ENCODE results near the gene STRN. TPM values are rescaled to one million over a fixed set of nuclear protein-coding genes. Genes with fewer than 3 reads are reported as not detected.
"Not testable (repeated sequence)": the region's sequence is repeated elsewhere in the genome, so short reads cannot be mapped to it uniquely, and the experiment has no call there.

STRN gene
- total RNA-seq, 2 donors from 2014 or later: 29.2 to 36.0 TPM

DNA sequence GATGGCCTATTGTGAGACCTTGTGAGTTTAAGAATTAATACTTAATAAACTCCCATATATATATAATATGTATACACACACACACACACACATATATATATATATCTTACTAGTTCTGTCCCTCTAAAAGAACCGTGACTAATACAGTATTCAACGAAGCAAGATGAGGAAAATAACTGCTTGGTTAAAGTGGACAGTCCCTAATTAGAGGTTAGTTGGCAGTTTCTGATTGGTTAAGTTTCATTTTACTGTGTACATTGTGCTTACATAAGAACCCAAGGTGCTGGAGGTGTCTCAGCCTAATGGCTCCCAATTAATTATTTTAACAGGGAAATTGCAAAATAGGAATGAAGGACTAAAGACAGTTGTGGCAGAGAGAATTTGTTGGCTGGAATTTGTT is 132.1 kb downstream of the STRN start:
- H3K4me3 Mint-ChIP-seq: no peak overlapping the region
- no peak for ATAC-seq
- no peak overlapping the region for H3K27ac Mint-ChIP-seq
- H3K27me3 Mint-ChIP-seq: no peaks in the 10 kb centered on the region
- DNase-seq: no peak
- peaks cover 7% of the 10 kb centered on the region for H3K4me1 Mint-ChIP-seq
- no peaks in the 10 kb centered on the region for H3K36me3 Mint-ChIP-seq (ENCODE audit: low read depth)
- no peaks in the 10 kb centered on the region for H3K9me3 ChIP-seq (ENCODE audit: control insufficient read depth, low read length, poor library complexity, severe bottlenecking)

DNA sequence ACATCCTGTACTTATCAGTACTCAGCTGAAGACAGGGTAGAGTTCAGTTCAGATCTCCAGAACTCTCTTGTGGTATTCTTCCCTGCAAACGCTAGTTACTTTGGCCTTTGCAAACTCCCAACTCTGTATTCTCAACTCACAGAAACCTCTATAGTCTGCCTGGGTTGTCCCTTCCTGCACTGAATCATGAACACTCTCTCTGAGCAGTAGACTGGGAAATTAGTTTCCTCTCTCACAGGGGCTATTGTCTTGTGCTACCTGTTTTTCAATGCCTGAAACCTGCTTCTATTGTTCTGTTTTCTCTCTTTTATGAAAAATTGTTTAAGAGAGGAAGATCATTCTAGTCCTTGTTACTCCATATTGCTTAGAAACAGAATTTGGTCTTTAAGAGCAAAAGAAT is 135.2 kb downstream of the STRN start:
- ATAC-seq: no peak
- no peaks in the 10 kb centered on the region for H3K36me3 Mint-ChIP-seq (ENCODE audit: low read depth)

DNA sequence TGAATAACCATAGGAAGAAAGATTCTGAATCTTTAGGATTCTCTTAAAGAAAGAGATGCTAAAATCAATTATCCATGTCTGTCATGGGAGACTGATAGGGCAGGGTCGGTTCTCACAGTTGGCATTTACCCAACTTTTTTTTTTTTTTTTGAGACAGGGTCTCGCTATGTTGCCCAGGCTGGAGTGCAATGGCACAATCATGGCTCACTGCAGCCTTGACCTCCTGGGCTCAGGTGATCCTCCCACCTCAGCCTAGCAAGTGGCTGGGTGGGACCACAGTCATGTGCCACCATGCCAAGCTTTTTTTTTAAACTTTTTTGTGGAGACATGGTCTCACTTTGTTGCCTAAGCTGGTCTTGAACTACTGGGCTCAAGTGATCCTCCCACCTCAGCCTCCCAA is 141.7 kb downstream of the STRN start:
- H3K9me3 ChIP-seq (ENCODE audit: control insufficient read depth, low read length, poor library complexity, severe bottlenecking); ATAC-seq; H3K36me3 Mint-ChIP-seq (ENCODE audit: low read depth); H3K27me3 Mint-ChIP-seq; H3K27ac Mint-ChIP-seq; DNase-seq; H3K4me3 Mint-ChIP-seq; H3K4me1 Mint-ChIP-seq: not testable (repeated sequence)

More for the DNA sequence above, 135.2 kb downstream of the STRN start:
- H3K27ac Mint-ChIP-seq: no peak overlapping the region
- H3K27me3 Mint-ChIP-seq: no peaks in the 10 kb centered on the region
- H3K4me1 Mint-ChIP-seq: peaks cover 7% of the 10 kb centered on the region
- H3K9me3 ChIP-seq (ENCODE audit: control insufficient read depth, low read length, poor library complexity, severe bottlenecking): no peaks in the 10 kb centered on the region
- no peak overlapping the region for H3K4me3 Mint-ChIP-seq
- no peak for DNase-seq

DNA sequence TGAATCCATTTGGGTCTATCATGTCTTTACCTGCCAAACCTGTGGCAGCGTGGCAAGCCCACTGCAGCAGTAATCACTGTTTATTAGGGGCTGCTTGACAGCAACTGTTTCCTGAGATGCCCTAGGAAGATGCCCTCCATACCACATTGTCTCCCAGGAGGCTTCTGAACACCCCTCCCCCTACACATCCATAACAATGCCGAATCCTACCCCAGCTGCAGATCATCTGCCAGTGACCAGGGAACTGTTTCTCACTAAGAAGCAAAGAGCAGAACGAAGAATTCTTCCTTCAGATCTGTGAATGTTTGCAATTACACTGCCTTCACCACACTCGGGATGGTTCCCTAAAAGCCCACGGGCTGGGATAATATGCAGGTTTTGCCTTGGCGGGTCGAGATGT is 142.1 kb downstream of the STRN start:
- no peaks in the 10 kb centered on the region for H3K36me3 Mint-ChIP-seq (ENCODE audit: low read depth)

DNA sequence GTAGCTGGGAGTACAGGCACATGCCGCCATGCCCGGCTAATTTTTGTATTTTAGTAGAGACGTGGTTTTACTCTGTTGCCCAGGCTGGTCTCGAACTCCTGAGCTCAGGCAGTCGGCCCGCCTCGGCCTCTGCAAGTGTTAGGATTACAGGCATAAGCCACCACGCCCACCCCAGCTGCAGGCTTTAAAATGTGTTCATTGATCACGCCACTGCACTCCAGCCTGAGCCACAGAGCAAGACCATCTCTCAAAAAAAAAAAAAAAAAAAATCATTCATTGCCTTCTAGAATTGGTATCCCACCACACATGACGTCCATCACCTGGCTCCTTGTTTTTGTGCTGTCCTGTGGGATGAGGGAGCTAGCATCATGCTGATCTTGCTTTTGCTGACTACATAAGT is 142.5 kb downstream of the STRN start:
- Mint-ChIP-seq H3K27ac (no peak overlapping the region), H3K4me1 (no peaks in the 10 kb centered on the region), H3K36me3 (ENCODE audit: low read depth) (no peaks in the 10 kb centered on the region), H3K4me3 (no peak overlapping the region), H3K27me3 (peaks cover 5% of the 10 kb centered on the region)
- H3K9me3 ChIP-seq (ENCODE audit: control insufficient read depth, low read length, poor library complexity, severe bottlenecking): no peaks in the 10 kb centered on the region
- no peak for ATAC-seq
- DNase-seq: no peak

More for the DNA sequence above, 142.1 kb downstream of the STRN start:
- H3K27me3 Mint-ChIP-seq: peaks cover 5% of the 10 kb centered on the region
- no peaks in the 10 kb centered on the region for H3K9me3 ChIP-seq (ENCODE audit: control insufficient read depth, low read length, poor library complexity, severe bottlenecking)
- no peaks in the 10 kb centered on the region for H3K4me1 Mint-ChIP-seq
- H3K27ac Mint-ChIP-seq: no peak overlapping the region
- ATAC-seq (no peak), DNase-seq (no peak)
- no peak overlapping the region for H3K4me3 Mint-ChIP-seq

DNA sequence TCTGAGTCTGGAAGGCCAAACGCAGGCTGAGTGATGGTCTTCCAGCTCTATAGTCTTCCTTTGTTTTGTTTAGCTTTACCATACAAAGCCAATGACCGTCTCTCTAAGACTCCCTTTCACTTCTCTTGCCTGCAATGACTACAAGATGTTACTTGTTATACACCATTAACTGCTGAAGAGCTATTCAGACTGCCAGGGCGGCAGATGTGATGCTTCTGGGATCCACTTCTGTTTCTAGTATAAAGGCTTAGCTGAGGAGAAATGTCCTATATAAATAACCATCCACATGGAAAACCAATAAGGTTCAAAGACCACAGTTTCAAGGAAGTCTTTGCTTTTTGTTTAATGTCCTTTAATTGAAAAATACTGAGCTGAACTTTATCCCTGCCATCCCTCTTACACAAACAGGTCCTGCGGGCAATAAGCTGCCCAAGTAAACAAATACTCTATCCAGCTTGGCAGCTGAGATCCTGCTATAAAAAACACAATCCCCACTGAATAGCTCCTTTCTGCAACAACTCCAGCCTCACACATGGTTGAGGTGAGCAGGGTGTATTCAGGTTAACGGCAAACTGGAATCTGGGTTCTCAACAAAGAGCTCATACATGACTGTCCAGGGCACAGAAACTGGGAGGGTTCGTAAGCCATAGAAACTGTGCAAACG is 145.3 kb downstream of the STRN start:
- no peaks in the 10 kb centered on the region for H3K36me3 Mint-ChIP-seq (ENCODE audit: low read depth)
- H3K4me3 Mint-ChIP-seq: no peak overlapping the region
- H3K27me3 Mint-ChIP-seq: peaks cover 9% of the 10 kb centered on the region
- no peaks in the 10 kb centered on the region for H3K4me1 Mint-ChIP-seq
- DNase-seq (no peak), ATAC-seq (no peak)
- peak overlapping the region; percentile 19 for H3K27ac Mint-ChIP-seq
- H3K9me3 ChIP-seq (ENCODE audit: control insufficient read depth, low read length, poor library complexity, severe bottlenecking): no peaks in the 10 kb centered on the region

DNA sequence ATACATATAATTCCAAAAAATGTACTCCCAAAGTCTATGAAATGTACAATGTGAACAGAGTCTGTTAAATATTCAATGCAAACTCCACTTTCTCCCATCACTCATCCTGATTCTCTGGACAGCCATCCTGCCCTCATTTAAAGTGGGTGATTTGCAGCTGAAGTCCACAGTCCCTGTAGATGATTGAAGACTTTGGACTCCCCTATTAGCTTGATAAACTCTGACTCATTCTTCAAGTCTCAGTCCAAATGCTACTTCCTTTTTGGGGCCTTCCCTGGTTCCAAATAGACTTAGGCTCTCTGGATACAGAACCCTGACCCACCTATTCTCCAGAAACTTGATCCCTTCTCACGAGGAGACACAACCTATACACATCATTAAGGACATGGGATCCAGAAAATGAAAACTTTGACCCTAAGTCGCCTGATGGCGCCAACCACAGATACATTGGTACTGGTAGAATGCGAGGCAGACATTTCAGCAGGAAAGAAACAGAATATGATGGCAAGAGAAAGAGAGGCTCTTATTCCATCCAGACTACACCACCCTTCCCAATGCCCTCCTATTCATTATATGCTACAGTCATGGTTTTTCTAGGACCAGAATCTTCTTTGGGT is 147.1 kb downstream of the STRN start:
- Mint-ChIP-seq H3K27ac (no peak overlapping the region), H3K4me1 (no peaks in the 10 kb centered on the region), H3K4me3 (no peak overlapping the region), H3K36me3 (ENCODE audit: low read depth) (no peaks in the 10 kb centered on the region), H3K27me3 (peaks cover 5% of the 10 kb centered on the region)
- ATAC-seq: no peak
- DNase-seq: no peak
- H3K9me3 ChIP-seq (ENCODE audit: control insufficient read depth, low read length, poor library complexity, severe bottlenecking): no peaks in the 10 kb centered on the region

DNA sequence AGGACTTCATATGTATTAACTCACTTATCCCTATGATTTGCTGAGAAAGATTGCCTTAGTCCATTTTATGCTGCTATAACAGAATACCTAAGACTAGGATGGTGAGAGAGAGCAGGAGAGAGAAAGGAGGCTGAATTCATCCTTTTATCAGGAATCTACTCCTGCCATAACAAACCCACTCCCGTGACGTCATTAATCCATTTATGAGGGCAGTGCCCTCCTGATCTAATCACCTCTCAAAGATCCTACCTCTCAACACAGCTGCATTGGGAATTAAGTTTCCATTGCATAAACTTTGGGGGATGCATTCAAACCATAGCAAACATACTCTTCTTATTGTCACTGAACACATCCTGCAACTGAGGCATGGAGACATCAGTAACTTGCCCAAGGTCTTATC is 147.8 kb downstream of the STRN start:
- Mint-ChIP-seq H3K27me3 (peaks cover 10% of the 10 kb centered on the region), H3K4me3 (no peak overlapping the region), H3K27ac (no peak overlapping the region), H3K4me1 (no peaks in the 10 kb centered on the region), H3K36me3 (ENCODE audit: low read depth) (no peaks in the 10 kb centered on the region)
- no peak for DNase-seq
- H3K9me3 ChIP-seq (ENCODE audit: control insufficient read depth, low read length, poor library complexity, severe bottlenecking): no peaks in the 10 kb centered on the region
- ATAC-seq: no peak

DNA sequence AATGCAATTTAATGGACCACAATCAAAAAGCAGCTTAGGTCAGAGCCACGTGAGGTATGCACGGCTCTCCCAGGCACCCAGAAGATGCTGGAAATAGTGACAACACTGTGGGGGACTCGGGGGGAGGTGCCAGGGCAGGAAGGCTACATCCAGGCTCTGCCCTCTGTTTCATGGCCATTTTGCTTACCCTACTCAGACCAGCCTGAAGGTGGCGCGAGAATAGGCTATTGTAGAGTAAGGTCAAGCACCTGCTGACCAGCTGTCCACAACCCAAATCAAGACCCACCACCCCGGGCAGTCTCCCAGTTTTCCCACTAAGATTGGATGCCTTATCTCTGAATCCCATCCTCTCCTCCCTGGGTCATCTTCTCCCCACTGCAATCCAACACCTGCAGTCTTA is 154.1 kb downstream of the STRN start:
- H3K36me3 Mint-ChIP-seq (ENCODE audit: low read depth): no peaks in the 10 kb centered on the region
- no peak for DNase-seq
- no peak overlapping the region for H3K4me3 Mint-ChIP-seq
- no peak for ATAC-seq
- H3K27me3 Mint-ChIP-seq: peaks cover 11% of the 10 kb centered on the region
- H3K4me1 Mint-ChIP-seq: no peaks in the 10 kb centered on the region
- H3K27ac Mint-ChIP-seq: no peak overlapping the region
- no peaks in the 10 kb centered on the region for H3K9me3 ChIP-seq (ENCODE audit: control insufficient read depth, low read length, poor library complexity, severe bottlenecking)

DNA sequence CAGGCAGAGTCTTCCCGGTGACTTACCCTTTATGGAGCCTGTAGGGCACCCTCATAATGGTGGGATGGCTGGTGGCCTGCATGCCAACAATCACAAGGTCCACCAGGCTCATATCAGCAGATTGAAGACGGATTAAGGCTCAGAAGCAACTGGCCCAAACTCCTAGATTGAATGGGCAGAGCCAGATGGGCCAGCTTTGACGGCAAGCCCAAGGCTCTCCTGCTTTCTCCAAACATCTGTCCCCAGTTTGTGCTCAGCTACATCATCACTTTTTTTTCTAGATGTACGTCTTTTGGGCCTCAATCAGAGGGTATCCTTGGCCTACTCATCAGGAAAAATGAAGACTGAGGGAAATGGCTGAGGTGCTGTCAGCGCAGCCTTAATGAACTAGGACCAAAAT is 155.3 kb downstream of the STRN start:
- Mint-ChIP-seq H3K27me3 (peaks cover 17% of the 10 kb centered on the region), H3K4me3 (no peak overlapping the region), H3K4me1 (no peaks in the 10 kb centered on the region), H3K36me3 (ENCODE audit: low read depth) (no peaks in the 10 kb centered on the region), H3K27ac (no peak overlapping the region)
- no peaks in the 10 kb centered on the region for H3K9me3 ChIP-seq (ENCODE audit: control insufficient read depth, low read length, poor library complexity, severe bottlenecking)
- ATAC-seq (no peak), DNase-seq (no peak)

DNA sequence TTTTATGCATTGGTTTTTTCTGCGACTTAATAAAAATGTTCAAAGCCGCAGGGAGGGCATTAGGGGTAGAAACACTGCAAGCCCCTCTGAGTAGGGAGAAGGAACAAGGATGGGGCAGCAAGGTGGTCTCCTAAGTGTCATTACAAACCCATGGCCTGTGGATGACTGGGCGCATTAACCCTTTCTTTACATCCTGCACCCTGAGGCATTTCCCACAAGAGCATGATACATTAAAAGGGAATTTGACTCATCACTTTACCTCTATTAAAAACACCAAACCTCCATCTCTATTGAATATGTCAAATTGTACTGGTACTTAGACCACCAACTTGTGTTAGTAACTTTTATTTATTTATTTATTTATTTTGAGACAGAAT is 157.3 kb downstream of the STRN start:
- no peak for ATAC-seq
- no peak overlapping the region for H3K27ac Mint-ChIP-seq
- H3K27me3 Mint-ChIP-seq: peaks cover 21% of the 10 kb centered on the region
- no peaks in the 10 kb centered on the region for H3K9me3 ChIP-seq (ENCODE audit: control insufficient read depth, low read length, poor library complexity, severe bottlenecking)
- H3K4me1 Mint-ChIP-seq: no peaks in the 10 kb centered on the region
- no peak overlapping the region for H3K4me3 Mint-ChIP-seq
- no peaks in the 10 kb centered on the region for H3K36me3 Mint-ChIP-seq (ENCODE audit: low read depth)
- no peak for DNase-seq

DNA sequence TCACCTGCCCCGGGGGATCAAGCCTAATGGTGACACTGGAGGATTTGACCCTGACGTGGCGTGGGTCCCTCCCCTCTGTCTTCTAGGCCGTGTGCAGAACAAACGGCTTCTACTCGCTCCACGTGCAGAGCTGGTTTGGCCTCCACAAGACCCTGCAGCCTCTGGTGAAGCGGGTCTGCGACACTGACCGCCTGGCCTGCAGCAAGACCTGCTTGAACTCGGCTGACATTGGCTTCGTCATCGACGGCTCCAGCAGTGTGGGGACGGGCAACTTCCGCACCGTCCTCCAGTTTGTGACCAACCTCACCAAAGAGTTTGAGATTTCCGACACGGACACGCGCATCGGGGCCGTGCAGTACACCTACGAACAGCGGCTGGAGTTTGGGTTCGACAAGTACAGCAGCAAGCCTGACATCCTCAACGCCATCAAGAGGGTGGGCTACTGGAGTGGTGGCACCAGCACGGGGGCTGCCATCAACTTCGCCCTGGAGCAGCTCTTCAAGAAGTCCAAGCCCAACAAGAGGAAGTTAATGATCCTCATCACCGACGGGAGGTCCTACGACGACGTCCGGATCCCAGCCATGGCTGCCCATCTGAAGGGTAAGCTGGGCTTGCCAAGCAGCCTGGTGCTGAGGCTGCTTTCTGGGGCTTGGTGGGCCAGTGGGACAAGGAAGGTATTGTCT is 157.8 kb downstream of the STRN start:
- DNase-seq (no peak), ATAC-seq (no peak)
- peaks cover 16% of the 10 kb centered on the region for H3K27me3 Mint-ChIP-seq
- H3K9me3 ChIP-seq (ENCODE audit: control insufficient read depth, low read length, poor library complexity, severe bottlenecking): no peaks in the 10 kb centered on the region
- no peaks in the 10 kb centered on the region for H3K4me1 Mint-ChIP-seq
- H3K4me3 Mint-ChIP-seq: no peak overlapping the region
- H3K36me3 Mint-ChIP-seq (ENCODE audit: low read depth): no peaks in the 10 kb centered on the region
- no peak overlapping the region for H3K27ac Mint-ChIP-seq

DNA sequence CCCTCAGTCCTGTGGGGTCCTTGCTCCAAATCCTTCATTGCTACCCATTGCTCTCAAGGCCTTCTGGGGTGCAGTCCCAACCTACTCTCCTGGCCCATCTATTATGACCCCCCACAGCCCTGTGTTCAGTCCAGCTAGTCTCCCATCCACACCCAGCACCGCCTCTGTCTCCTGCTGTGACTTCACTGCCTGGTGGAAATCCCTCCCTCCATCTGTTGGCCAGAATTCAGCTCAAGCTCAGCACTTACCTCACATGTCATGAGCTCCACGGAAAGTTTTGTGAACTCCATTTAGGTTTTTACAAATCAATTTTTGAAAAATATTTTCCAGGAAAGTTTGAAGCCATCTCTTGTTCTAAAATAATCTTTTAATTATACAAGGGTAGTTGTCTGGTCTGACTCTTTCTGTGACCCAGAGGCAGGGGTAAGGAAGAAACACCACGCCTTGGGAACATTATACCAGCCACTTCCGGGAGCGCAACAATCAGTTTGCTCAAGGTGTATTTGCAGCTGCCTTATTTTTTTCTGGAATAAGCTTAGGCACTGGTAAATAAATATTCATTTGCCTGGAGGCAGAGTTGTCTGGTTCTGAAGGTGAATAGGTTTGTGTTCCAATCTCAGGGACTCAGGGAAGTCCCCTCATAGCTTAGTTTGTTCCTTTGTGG is 159.0 kb downstream of the STRN start:
- H3K27me3 Mint-ChIP-seq: peaks cover 15% of the 10 kb centered on the region
- no peak overlapping the region for H3K27ac Mint-ChIP-seq
- no peak for DNase-seq
- H3K9me3 ChIP-seq (ENCODE audit: control insufficient read depth, low read length, poor library complexity, severe bottlenecking): no peaks in the 10 kb centered on the region
- no peaks in the 10 kb centered on the region for H3K4me1 Mint-ChIP-seq
- H3K36me3 Mint-ChIP-seq (ENCODE audit: low read depth): no peaks in the 10 kb centered on the region
- H3K4me3 Mint-ChIP-seq: no peak overlapping the region
- ATAC-seq: no peak

All from T-helper 17 cell (primary cell).